ENCODE measurements around the gene DMD. TPM values are rescaled to one million over a fixed set of nuclear protein-coding genes. Genes with fewer than 3 reads are reported as not detected.

DMD gene
- total RNA-seq, 1 donor from 2014 or later, result 22.2 TPM

DNA sequence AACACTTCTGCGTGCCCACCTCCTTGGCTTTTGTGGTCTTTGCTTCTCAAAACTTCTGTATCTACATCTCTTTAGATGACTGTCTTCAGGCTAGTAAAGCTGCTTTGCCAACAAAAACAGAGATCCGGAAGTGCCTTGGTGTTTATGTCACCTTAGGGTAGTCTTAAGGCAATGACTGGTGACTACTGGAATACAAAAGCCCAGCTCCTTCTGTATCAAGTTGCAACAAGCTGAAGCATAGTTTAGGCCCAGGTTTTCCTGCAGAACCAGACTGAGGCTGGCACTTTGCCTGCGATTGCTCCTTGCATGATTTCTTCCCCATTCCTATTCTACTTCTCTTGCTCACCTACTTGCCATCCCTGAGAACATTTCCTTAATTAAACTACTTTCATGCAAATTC lies 333.8 kb downstream of the DMD start:
- Histone ChIP-seq H3K4me2 (ENCODE audit: low read length) (no peak overlapping the region), H3K9me3 (ENCODE audit: insufficient read depth, low read depth, low read length) (no peaks in the 10 kb centered on the region), H3K4me1 (ENCODE audit: insufficient read depth, low read length) (no peaks in the 10 kb centered on the region), H3K36me3 (ENCODE audit: insufficient read depth, low read length) (no peaks in the 10 kb centered on the region), H3K9ac (ENCODE audit: low read length) (no peak overlapping the region), H3K27ac (ENCODE audit: low read depth, low read length) (no peak overlapping the region), H4K20me1 (ENCODE audit: insufficient read depth, low read length) (no peaks in the 10 kb centered on the region), H3K27me3 (ENCODE audit: insufficient read depth, low read length) (no peaks in the 10 kb centered on the region), H3K4me3 (ENCODE audit: insufficient read depth, low read depth, low read length) (no peak overlapping the region), H2AFZ (ENCODE audit: low read depth, low read length) (no peak overlapping the region), H3K79me2 (ENCODE audit: insufficient read depth, low read length) (no peaks in the 10 kb centered on the region)
- TF ChIP-seq, protein P1, sequence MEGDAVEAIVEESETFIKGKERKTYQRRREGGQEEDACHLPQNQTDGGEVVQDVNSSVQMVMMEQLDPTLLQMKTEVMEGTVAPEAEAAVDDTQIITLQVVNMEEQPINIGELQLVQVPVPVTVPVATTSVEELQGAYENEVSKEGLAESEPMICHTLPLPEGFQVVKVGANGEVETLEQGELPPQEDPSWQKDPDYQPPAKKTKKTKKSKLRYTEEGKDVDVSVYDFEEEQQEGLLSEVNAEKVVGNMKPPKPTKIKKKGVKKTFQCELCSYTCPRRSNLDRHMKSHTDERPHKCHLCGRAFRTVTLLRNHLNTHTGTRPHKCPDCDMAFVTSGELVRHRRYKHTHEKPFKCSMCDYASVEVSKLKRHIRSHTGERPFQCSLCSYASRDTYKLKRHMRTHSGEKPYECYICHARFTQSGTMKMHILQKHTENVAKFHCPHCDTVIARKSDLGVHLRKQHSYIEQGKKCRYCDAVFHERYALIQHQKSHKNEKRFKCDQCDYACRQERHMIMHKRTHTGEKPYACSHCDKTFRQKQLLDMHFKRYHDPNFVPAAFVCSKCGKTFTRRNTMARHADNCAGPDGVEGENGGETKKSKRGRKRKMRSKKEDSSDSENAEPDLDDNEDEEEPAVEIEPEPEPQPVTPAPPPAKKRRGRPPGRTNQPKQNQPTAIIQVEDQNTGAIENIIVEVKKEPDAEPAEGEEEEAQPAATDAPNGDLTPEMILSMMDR (IDR thresholded peaks at IDR 0.05; ENCODE audit: insufficient read depth, low read depth, low read length), result no peak
- TF ChIP-seq EZH2 (IDR thresholded peaks at IDR 0.05; ENCODE audit: insufficient read depth, low read length), result no peak
- no peak overlapping the region for H3K27ac Mint-ChIP-seq (ENCODE audit: unreplicated experiment)
- no peaks in the 10 kb centered on the region for H3K27me3 Mint-ChIP-seq (ENCODE audit: low read depth, unreplicated experiment)
- H3K4me1 Mint-ChIP-seq (ENCODE audit: low read depth, unreplicated experiment), result no peaks in the 10 kb centered on the region
- FAIRE-seq (no peak), DNase-seq (ENCODE audit: low read depth) (peak; percentile 0)
- no peak overlapping the region for H3K4me3 Mint-ChIP-seq (ENCODE audit: unreplicated experiment)
- no peaks in the 10 kb centered on the region for H3K9me3 Mint-ChIP-seq (ENCODE audit: unreplicated experiment)
- H3K36me3 Mint-ChIP-seq (ENCODE audit: low read depth, unreplicated experiment), result no peaks in the 10 kb centered on the region

DNA sequence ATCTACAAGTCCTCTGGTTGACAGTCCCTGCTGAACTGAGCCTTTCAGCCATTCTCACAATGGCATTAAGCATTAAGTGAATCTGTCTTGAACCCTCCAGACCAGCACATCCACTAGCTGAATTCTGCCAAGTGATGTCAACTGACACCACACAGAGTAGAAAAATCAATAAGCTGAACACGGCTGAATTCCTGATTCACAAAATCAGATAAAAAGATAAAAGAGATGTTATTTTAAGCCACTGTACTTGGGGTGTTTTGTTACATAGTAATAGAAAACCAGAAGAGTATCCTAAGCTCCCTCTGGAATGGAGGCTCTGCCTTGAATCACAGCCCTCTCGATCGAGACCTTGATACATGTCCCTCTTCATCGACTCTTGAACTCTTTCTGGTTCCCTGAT lies 336.5 kb downstream of the DMD start:
- Histone ChIP-seq H3K9me3 (ENCODE audit: insufficient read depth, low read depth, low read length) (no peaks in the 10 kb centered on the region), H2AFZ (ENCODE audit: low read depth, low read length) (no peak overlapping the region), H3K27me3 (ENCODE audit: insufficient read depth, low read length) (no peaks in the 10 kb centered on the region), H3K4me3 (ENCODE audit: insufficient read depth, low read depth, low read length) (no peak overlapping the region), H3K4me2 (ENCODE audit: low read length) (no peak overlapping the region), H3K4me1 (ENCODE audit: insufficient read depth, low read length) (no peaks in the 10 kb centered on the region), H3K27ac (ENCODE audit: low read depth, low read length) (no peak overlapping the region), H3K79me2 (ENCODE audit: insufficient read depth, low read length) (no peaks in the 10 kb centered on the region), H4K20me1 (ENCODE audit: insufficient read depth, low read length) (no peaks in the 10 kb centered on the region), H3K9ac (ENCODE audit: low read length) (no peak overlapping the region), H3K36me3 (ENCODE audit: insufficient read depth, low read length) (no peaks in the 10 kb centered on the region)
- Mint-ChIP-seq H3K9me3 (ENCODE audit: unreplicated experiment) (no peaks in the 10 kb centered on the region), H3K27ac (ENCODE audit: unreplicated experiment) (no peak overlapping the region), H3K27me3 (ENCODE audit: low read depth, unreplicated experiment) (no peaks in the 10 kb centered on the region), H3K4me1 (ENCODE audit: low read depth, unreplicated experiment) (no peaks in the 10 kb centered on the region), H3K36me3 (ENCODE audit: low read depth, unreplicated experiment) (no peaks in the 10 kb centered on the region), H3K4me3 (ENCODE audit: unreplicated experiment) (no peak overlapping the region)
- no peak for FAIRE-seq
- no peak for DNase-seq (ENCODE audit: low read depth)
- TF ChIP-seq EZH2 (IDR thresholded peaks at IDR 0.05; ENCODE audit: insufficient read depth, low read length), result no peak
- TF ChIP-seq, protein P1 (IDR thresholded peaks at IDR 0.05; ENCODE audit: insufficient read depth, low read depth, low read length), result no peak

DNA sequence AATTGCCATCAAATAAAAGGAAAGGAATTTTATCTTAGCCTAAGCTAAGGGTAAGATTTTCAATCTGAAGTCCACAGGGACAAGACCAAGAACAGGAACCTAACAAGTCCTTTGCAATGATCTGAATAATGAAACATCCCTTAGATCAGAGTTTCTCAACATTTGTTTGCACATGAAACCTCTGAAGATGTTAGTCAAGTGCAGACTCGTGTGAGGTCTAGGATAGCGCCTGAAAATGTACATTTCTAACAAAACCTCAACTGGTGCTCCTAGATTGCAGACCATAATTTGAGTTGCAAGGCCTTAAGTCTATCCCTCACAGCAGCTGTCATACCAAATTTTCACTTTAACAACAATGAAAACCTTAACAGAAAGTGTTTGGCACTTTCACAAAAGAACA lies 337.6 kb downstream of the DMD start:
- H3K36me3 Mint-ChIP-seq (ENCODE audit: low read depth, unreplicated experiment), result no peaks in the 10 kb centered on the region
- Histone ChIP-seq H3K27me3 (ENCODE audit: insufficient read depth, low read length) (no peaks in the 10 kb centered on the region), H3K4me2 (ENCODE audit: low read length) (no peak overlapping the region), H3K36me3 (ENCODE audit: insufficient read depth, low read length) (no peaks in the 10 kb centered on the region), H3K79me2 (ENCODE audit: insufficient read depth, low read length) (no peaks in the 10 kb centered on the region), H3K9me3 (ENCODE audit: insufficient read depth, low read depth, low read length) (no peaks in the 10 kb centered on the region), H3K4me3 (ENCODE audit: insufficient read depth, low read depth, low read length) (no peak overlapping the region), H3K9ac (ENCODE audit: low read length) (no peak overlapping the region), H3K4me1 (ENCODE audit: insufficient read depth, low read length) (no peaks in the 10 kb centered on the region), H4K20me1 (ENCODE audit: insufficient read depth, low read length) (no peaks in the 10 kb centered on the region), H3K27ac (ENCODE audit: low read depth, low read length) (no peak overlapping the region), H2AFZ (ENCODE audit: low read depth, low read length) (no peak overlapping the region)
- H3K27me3 Mint-ChIP-seq (ENCODE audit: low read depth, unreplicated experiment), result no peaks in the 10 kb centered on the region
- no peak for TF ChIP-seq EZH2 (IDR thresholded peaks at IDR 0.05; ENCODE audit: insufficient read depth, low read length)
- TF ChIP-seq, protein P1 (IDR thresholded peaks at IDR 0.05; ENCODE audit: insufficient read depth, low read depth, low read length), result no peak
- no peak for DNase-seq (ENCODE audit: low read depth)
- no peaks in the 10 kb centered on the region for H3K9me3 Mint-ChIP-seq (ENCODE audit: unreplicated experiment)
- no peak overlapping the region for H3K27ac Mint-ChIP-seq (ENCODE audit: unreplicated experiment)
- no peaks in the 10 kb centered on the region for H3K4me1 Mint-ChIP-seq (ENCODE audit: low read depth, unreplicated experiment)
- H3K4me3 Mint-ChIP-seq (ENCODE audit: unreplicated experiment), result no peak overlapping the region
- peak; percentile 88 for FAIRE-seq

Data from astrocyte (in vitro differentiated cells and primary cell).